DOHH2 (cell line): ENCODE measurements around the gene HRK.

Experiments
- H3F3A ChIP-seq: fragments of 200-600 bp; sonication (generic), shearing (Covaris generic); 2 replicates; pipeline ENCODE4 v1.6.0; 2016; ENCODE audit warnings: antibody characterized with exemption, mild to moderate bottlenecking; ENCODE audit not compliant: control insufficient read depth, insufficient read depth
- H3K27ac ChIP-seq: fragments of 200-600 bp; sonication (generic); 2 replicates; pipeline ENCODE4 v1.5.1; 2014; ENCODE audit warnings: low read depth, mild to moderate bottlenecking, low read length, moderate library complexity
- H3K27me3 ChIP-seq: fragments of 200-600 bp; sonication (generic); 2 replicates; pipeline ENCODE4 v1.6.1; 2014; ENCODE audit warnings: mild to moderate bottlenecking, low read length, mixed read lengths; ENCODE audit not compliant: control insufficient read depth
- H3K36me3 ChIP-seq: fragments of 200-600 bp; sonication (generic); 2 replicates; pipeline ENCODE4 v1.6.1; 2014; ENCODE audit warnings: mild to moderate bottlenecking, low read length, moderate library complexity, mixed read lengths; ENCODE audit not compliant: control insufficient read depth
- H3K4me1 ChIP-seq: fragments of 200-600 bp; sonication (generic); 2 replicates; pipeline ENCODE4 v1.6.1; 2014; ENCODE audit warnings: mild to moderate bottlenecking, low read length, mixed read lengths; ENCODE audit not compliant: control insufficient read depth
- H3K4me2 ChIP-seq: fragments of 200-600 bp; sonication (generic); 2 replicates; pipeline ENCODE4 v1.6.0; 2014; ENCODE audit warnings: mild to moderate bottlenecking, low read length, moderate library complexity
- H3K4me3 ChIP-seq: fragments of 200-600 bp; sonication (generic); 2 replicates; pipeline ENCODE4 v1.5.1; 2014; ENCODE audit warnings: mild to moderate bottlenecking, low read length, mixed read lengths
- H3K79me2 ChIP-seq: fragments of 200-600 bp; sonication (generic); 2 replicates; pipeline ENCODE4 v1.6.1; 2014; ENCODE audit warnings: mild to moderate bottlenecking, low read length, mixed read lengths; ENCODE audit not compliant: control insufficient read depth
- H3K9me2 ChIP-seq: fragments of 200-600 bp; sonication (generic); replicated peaks from 2 replicates; pipeline ENCODE4 v1.6.1; 2014; ENCODE audit warnings: mild to moderate bottlenecking, low read length, mixed read lengths; ENCODE audit not compliant: control insufficient read depth
- H3K9me3 ChIP-seq: fragments of 200-600 bp; sonication (generic); 2 replicates; pipeline ENCODE4 v1.6.1; 2014; ENCODE audit warnings: antibody characterized with exemption, low read length, mixed read lengths; ENCODE audit not compliant: control insufficient read depth, insufficient read depth
- H4K20me1 ChIP-seq: fragments of 200-600 bp; sonication (generic); 2 replicates; pipeline ENCODE4 v1.6.0; 2014; ENCODE audit warnings: low read depth, mild to moderate bottlenecking, antibody characterized with exemption, low read length, moderate library complexity; ENCODE audit not compliant: control insufficient read depth, insufficient read depth
- CTCF ChIP-seq: fragments of 200-600 bp; sonication (generic); IDR thresholded peaks from one replicate; pipeline ENCODE4 v1.5.1; 2014; ENCODE audit warnings: antibody characterized with exemption, mild to moderate bottlenecking, low read depth, low read length; ENCODE audit not compliant: poor library complexity, severe bottlenecking
- EZH2phosphoT487 ChIP-seq: fragments of 200-600 bp; sonication (generic); IDR thresholded peaks from 2 replicates; pipeline ENCODE4 v1.6.1; 2017; ENCODE audit warnings: borderline replicate concordance, mild to moderate bottlenecking, antibody characterized with exemption, low read length, moderate library complexity, mixed read lengths

Gene HRK

DNA sequence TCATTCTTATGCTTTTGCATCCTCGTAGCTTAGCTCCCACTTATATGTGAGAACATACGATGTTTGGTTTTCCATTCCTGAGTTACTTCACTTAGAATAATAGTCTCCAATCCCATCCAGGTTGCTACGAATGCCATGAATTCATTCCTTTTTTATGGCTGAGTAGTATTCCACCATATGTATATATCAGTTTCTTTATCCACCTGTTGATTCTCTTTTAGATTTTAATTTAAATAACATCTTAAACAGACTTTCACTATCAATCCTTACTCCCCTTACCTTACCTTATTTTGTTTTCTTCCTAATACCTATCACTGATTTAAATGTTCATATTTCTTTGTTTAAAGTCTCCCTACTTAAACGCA lies 29.0 kb upstream of the HRK start:
- Histone ChIP-seq H3K36me3 (peaks cover 11% of the 10 kb centered on the region), H3F3A (no peaks in the 10 kb centered on the region), H3K27me3 (no peaks in the 10 kb centered on the region), H3K79me2 (peaks cover 48% of the 10 kb centered on the region), H3K4me2 (peak overlapping the region; percentile 95), H3K9me2 (no peaks in the 10 kb centered on the region), H3K27ac (peak overlapping the region; percentile 33; the same call in 1 of the 2 replicates), H3K4me3 (peak overlapping the region; percentile 69), H3K9me3 (no peaks in the 10 kb centered on the region), H3K4me1 (peaks cover 19% of the 10 kb centered on the region), H4K20me1 (no peaks in the 10 kb centered on the region)
- TF ChIP-seq CTCF = no peak
- TF ChIP-seq EZH2phosphoT487 = no peak

GRCh38 chr12:116906285-116906684 lies 25.0 kb upstream of the HRK start:
- no peaks in the 10 kb centered on the region for H3K9me2 ChIP-seq
- no peak for TF ChIP-seq EZH2phosphoT487
- no peak for TF ChIP-seq CTCF
- H4K20me1 ChIP-seq = no peaks in the 10 kb centered on the region
- peaks cover 12% of the 10 kb centered on the region for H3K27me3 ChIP-seq
- no peak overlapping the region for H3K4me3 ChIP-seq
- no peak overlapping the region for H3K4me2 ChIP-seq
- no peaks in the 10 kb centered on the region for H3K9me3 ChIP-seq
- peaks cover 5% of the 10 kb centered on the region for H3K4me1 ChIP-seq
- no peaks in the 10 kb centered on the region for H3K36me3 ChIP-seq
- peaks cover 12% of the 10 kb centered on the region for H3K79me2 ChIP-seq
- H3F3A ChIP-seq = no peaks in the 10 kb centered on the region
- no peak overlapping the region for H3K27ac ChIP-seq

DNA sequence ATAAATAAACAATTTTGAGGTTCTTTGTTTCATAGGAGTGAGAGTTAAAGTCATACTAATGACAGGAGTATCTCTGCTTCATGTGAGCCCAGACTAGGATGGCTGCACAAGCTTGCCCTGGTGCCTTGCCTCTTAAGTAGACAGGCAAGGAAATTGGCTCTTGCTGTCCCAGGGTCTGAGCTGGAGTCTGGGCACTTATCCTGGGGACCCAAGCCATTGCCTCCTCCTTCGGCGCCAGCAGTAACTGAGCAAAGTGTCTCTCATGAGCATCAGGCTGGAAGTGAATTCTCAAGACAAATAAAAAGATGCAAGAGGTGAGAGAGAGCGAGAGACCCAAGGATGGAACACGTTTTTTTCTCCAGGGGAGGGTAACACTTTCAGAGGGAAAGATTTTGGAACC lies 22.6 kb upstream of the HRK start:
- H3K36me3 ChIP-seq = no peaks in the 10 kb centered on the region
- 0 out of 2 replicates have a peak, but pooled peaks have one; percentile 39 for TF ChIP-seq EZH2phosphoT487
- no peak for TF ChIP-seq CTCF

GRCh38 chr12:116901612-116902011 lies 20.4 kb upstream of the HRK start:
- TF ChIP-seq EZH2phosphoT487 = no peak
- TF ChIP-seq CTCF = no peak

More for the DNA sequence above, 22.6 kb upstream of the HRK start:
- H3K27me3 ChIP-seq = peaks cover 16% of the 10 kb centered on the region
- peaks cover 7% of the 10 kb centered on the region for H3K4me1 ChIP-seq
- no peak overlapping the region for H3K27ac ChIP-seq
- H3F3A ChIP-seq = no peaks in the 10 kb centered on the region
- no peaks in the 10 kb centered on the region for H3K9me3 ChIP-seq
- H4K20me1 ChIP-seq = no peaks in the 10 kb centered on the region
- no peak overlapping the region for H3K4me3 ChIP-seq
- H3K4me2 ChIP-seq = no peak overlapping the region
- H3K79me2 ChIP-seq = no peaks in the 10 kb centered on the region
- H3K9me2 ChIP-seq = no peaks in the 10 kb centered on the region

More at GRCh38 chr12:116901612-116902011, 20.4 kb upstream of the HRK start:
- Histone ChIP-seq H3F3A (no peaks in the 10 kb centered on the region), H3K4me1 (peaks cover 10% of the 10 kb centered on the region), H3K4me3 (no peak overlapping the region), H3K27me3 (peaks cover 18% of the 10 kb centered on the region), H3K9me3 (no peaks in the 10 kb centered on the region), H3K36me3 (no peaks in the 10 kb centered on the region), H3K27ac (no peak overlapping the region), H3K79me2 (no peaks in the 10 kb centered on the region), H4K20me1 (no peaks in the 10 kb centered on the region), H3K9me2 (no peaks in the 10 kb centered on the region), H3K4me2 (no peak overlapping the region)
